HepG2 (cell line): Measurements from ENCODE around the gene INTS6. TPM values are rescaled to one million over a fixed set of nuclear protein-coding genes. Genes with fewer than 3 reads are reported as not detected.

ENCODE experiments used
- ATAC-seq: fragments of 200-7000 bp; cut with Tn5 transposase; 3 replicates; pipeline ENCODE4 v1.9.1; 2020; ENCODE audit warnings: mild to moderate bottlenecking, moderate library complexity
- BruUV-seq: library from RNA; stranded (reverse); fragments of 400-500 nt; replicated peaks from 2 replicates; lab custom pipeline; 2021; lab: Mats Ljungman, UMichigan
- CTCF ChIA-PET: fragments of 300-600 bp; formaldehyde crosslinking; extraction: SDS; loops from one replicate; lab custom pipeline; 2021; ENCODE audit warnings: low total read pairs, inconsistent platforms, low intra/inter-chr PET ratio; lab: Yijun Ruan, JAX
- POLR2A ChIA-PET: fragments of 350-600 bp; sonication (Branson Sonifier 250); formaldehyde crosslinking; loops from one replicate; lab custom pipeline; 2020; ENCODE audit warnings: antibody characterized with exemption, inconsistent platforms; lab: Yijun Ruan, JAX
- DNase-seq: peaks from one replicate; pipeline ENCODE4 v3.0.0-alpha.2; 2015; ENCODE audit warnings: low spot score
- FAIRE-seq: peaks from 3 replicates; lab custom pipeline; 2011; peaks lifted over from hg19 to GRCh38; lab: Jason Lieb, UNC
- H2AFZ ChIP-seq: one replicate; pipeline ENCODE4 v1.6.1; 2011; ENCODE audit warnings: low read length, inconsistent platforms
- H3K27ac ChIP-seq: fragments of 300-600 bp; 3 replicates; pipeline ENCODE4 v1.8.0; 2011; ENCODE audit warnings: mixed run types, mild to moderate bottlenecking, mixed read lengths, low read length, inconsistent platforms; ENCODE audit not compliant: insufficient read depth; ENCODE audit errors: extremely low read length
- H3K27me3 ChIP-seq, 2 experiments: fragments of 200-600 bp in 1 of 2; 2 replicates in 1 of 2; 3 replicates in 1 of 2; pipeline versions ENCODE4 v1.6.0 to v1.8.0; 2011; ENCODE audit warnings: low read length in 2 of 2, mild to moderate bottlenecking in 2 of 2, moderate library complexity in 2 of 2, inconsistent platforms in 1 of 2; ENCODE audit not compliant: insufficient read depth in 2 of 2, control insufficient read depth in 1 of 2
- H3K36me3 ChIP-seq, 2 experiments: fragments of 200-600 bp in 1 of 2; replicated peaks in 1 of 2; 2 replicates in 1 of 2; 3 replicates in 1 of 2; pipeline versions ENCODE4 v1.5.1 to v1.8.0; 2011; ENCODE audit warnings: low read length in 2 of 2, inconsistent platforms in 1 of 2; ENCODE audit not compliant: insufficient read depth in 2 of 2, control insufficient read depth in 1 of 2
- H3K4me1 ChIP-seq: 2 replicates; pipeline ENCODE4 v1.5.1; 2012; ENCODE audit warnings: low read length, inconsistent platforms; ENCODE audit not compliant: insufficient read depth
- H3K4me2 ChIP-seq: 2 replicates; pipeline ENCODE4 v1.6.0; 2011; ENCODE audit warnings: low read depth, low read length, inconsistent platforms
- H3K4me3 ChIP-seq, 3 experiments: fragments of 200-600 bp in 1 of 3; sonication (generic), shearing (Covaris generic) in 1 of 3; replicated peaks in 1 of 3; 2 replicates each; pipeline ENCODE4 v1.5.1; 2011 to 2016; ENCODE audit warnings: low read length in 3 of 3, inconsistent platforms in 2 of 3, low read depth in 2 of 3, mild to moderate bottlenecking in 2 of 3, control low read depth in 1 of 3, mixed read lengths in 1 of 3; ENCODE audit not compliant: insufficient read depth in 1 of 3
- H3K79me2 ChIP-seq: one replicate; pipeline ENCODE4 v1.6.1; 2011; ENCODE audit warnings: low read length, inconsistent platforms; ENCODE audit not compliant: insufficient read depth
- H3K9ac ChIP-seq: 2 replicates; pipeline ENCODE4 v1.6.0; 2011; ENCODE audit warnings: mild to moderate bottlenecking, low read depth, low read length, inconsistent platforms; ENCODE audit not compliant: insufficient read depth
- H3K9me3 ChIP-seq: 2 replicates; pipeline ENCODE4 v1.5.1; 2012; ENCODE audit warnings: mild to moderate bottlenecking, low read length
- H4K20me1 ChIP-seq: 2 replicates; pipeline ENCODE4 v1.6.0; 2011; ENCODE audit warnings: inconsistent platforms, mild to moderate bottlenecking, low read length, moderate library complexity; ENCODE audit not compliant: insufficient read depth
- ETV6 ChIP-seq: sonication (generic); formaldehyde crosslinking; conservative IDR thresholded peaks from 2 replicates; pipeline ENCODE4 v1.4.0; 2020; ENCODE audit warnings: missing genetic modification reagents
- MAX ChIP-seq: IDR thresholded peaks from 2 replicates; pipeline ENCODE4 v1.6.1; 2012; ENCODE audit warnings: inconsistent platforms
- MEIS2 ChIP-seq: sonication (generic); formaldehyde crosslinking; IDR thresholded peaks from 2 replicates; pipeline ENCODE4 v1.9.0; 2021; ENCODE audit warnings: mild to moderate bottlenecking, missing genetic modification reagents
- MTA3 ChIP-seq: sonication (generic); formaldehyde crosslinking; IDR thresholded peaks from 2 replicates; pipeline ENCODE4 v1.4.0; 2020; ENCODE audit warnings: missing genetic modification reagents
- NFKB2 ChIP-seq: sonication (generic); formaldehyde crosslinking; IDR thresholded peaks from 2 replicates; pipeline ENCODE4 v1.4.0; 2020; ENCODE audit warnings: missing genetic modification reagents, borderline replicate concordance
- PAWR ChIP-seq: sonication (generic); formaldehyde crosslinking; IDR thresholded peaks from 2 replicates; pipeline ENCODE4 v1.4.0; 2020; ENCODE audit warnings: missing genetic modification reagents, mild to moderate bottlenecking, borderline replicate concordance
- RBAK ChIP-seq: sonication (generic); formaldehyde crosslinking; IDR thresholded peaks from 2 replicates; pipeline ENCODE4 v1.5.1; 2020; ENCODE audit warnings: mild to moderate bottlenecking, missing genetic modification reagents
- REPIN1 ChIP-seq: sonication (generic); formaldehyde crosslinking; IDR thresholded peaks from 2 replicates; pipeline ENCODE4 v1.8.0; 2022; ENCODE audit warnings: missing genetic modification reagents, low read depth, mild to moderate bottlenecking, borderline replicate concordance
- RXRA ChIP-seq: sonication (generic); formaldehyde crosslinking; IDR thresholded peaks from 2 replicates; pipeline ENCODE4 v1.5.1; 2020; ENCODE audit warnings: missing genetic modification reagents
- TCF12 ChIP-seq, 2 experiments: fragments of 450-650 bp in 1 of 2; sonication (generic) in 1 of 2; formaldehyde crosslinking in 1 of 2; IDR thresholded peaks; 2 replicates each; pipeline versions ENCODE4 v1.6.1 to v1.8.0; 2017 to 2022; ENCODE audit warnings: antibody characterized with exemption in 1 of 2, mild to moderate bottlenecking in 1 of 2, missing genetic modification reagents in 1 of 2, moderate library complexity in 1 of 2
- ZNF10 ChIP-seq: sonication (generic); formaldehyde crosslinking; IDR thresholded peaks from 2 replicates; pipeline ENCODE4 v1.4.0; 2020; ENCODE audit warnings: mild to moderate bottlenecking, low read depth, missing genetic modification reagents, borderline replicate concordance
- ZNF782 ChIP-seq: sonication (generic); formaldehyde crosslinking; IDR thresholded peaks from 2 replicates; pipeline ENCODE4 v1.4.0; 2020; ENCODE audit warnings: missing genetic modification reagents, mild to moderate bottlenecking, borderline replicate concordance
- ZZZ3 ChIP-seq: sonication (generic); formaldehyde crosslinking; IDR thresholded peaks from 2 replicates; pipeline ENCODE4 v1.4.0; 2020; ENCODE audit warnings: missing genetic modification reagents, mild to moderate bottlenecking, borderline replicate concordance
- WGBS: methylation state at CpG from one replicate; pipeline ENCODE4 v1.1.6; 2017; ENCODE audit warnings: low lambda C conversion rate; 5-methylcytosine and 5-hydroxymethylcytosine counted together
- in situ Hi-C: cut with HindIII; loops from 2 replicates; pipeline ENCODE4 v1.10.0; 2017; ENCODE audit warnings: low pct_unique_long_range_greater_than_20kb; ENCODE audit not compliant: extremely low pct_ligation_motif_present
- intact Hi-C: fragments of 100-400 bp; cut with micrococcal nuclease; formaldehyde crosslinking; loops from one replicate; pipeline ENCODE4 v1.10.0; 2022; ENCODE audit not compliant: unreplicated experiment
- polyA plus RNA-seq, 8 experiments: library from polyadenylated mRNA; depleted of rRNA in 3 of 8; stranded (reverse) in 7 of 8; unstranded in 1 of 8; fragments of >200 nt; fragmentation: Illumina TruSeq in 4 of 8; extraction: Trizol in 4 of 8; gene quantifications; 2 replicates each; pipeline versions ENCODE4 v1.2.1 to v1.2.3, GENCODE V29; 2011 to 2016; ENCODE audit warnings: low read depth in 4 of 8, missing spikeins in 1 of 8, mixed read lengths in 1 of 8; ENCODE audit not compliant: insufficient read depth in 1 of 8
- total RNA-seq, 5 experiments: library from RNA; depleted of rRNA; stranded (reverse); fragments of >200 nt; fragmentation: Illumina TruSeq; extraction: Trizol; gene quantifications; 2 replicates each; pipeline ENCODE4 v1.2.3, GENCODE V29; 2016; ENCODE audit warnings: low read depth in 1 of 5
- TF ChIP-seq, protein P1 (sequence below): sonication (generic); formaldehyde crosslinking; IDR thresholded peaks from 2 replicates; pipeline ENCODE4 v1.5.1; 2020; ENCODE audit warnings: missing genetic modification reagents, mild to moderate bottlenecking, borderline replicate concordance
- TF ChIP-seq, protein P2 (sequence below): sonication (generic); formaldehyde crosslinking; conservative IDR thresholded peaks from 2 replicates; pipeline ENCODE4 v1.8.1; 2023; ENCODE audit warnings: missing genetic modification reagents
- TF ChIP-seq, protein P3 (sequence below): sonication (generic); formaldehyde crosslinking; IDR thresholded peaks from 2 replicates; pipeline ENCODE4 v1.5.0; 2020; ENCODE audit warnings: missing genetic modification reagents, mild to moderate bottlenecking, borderline replicate concordance

INTS6 gene
- total and polyA plus RNA-seq, 2 of the 13 experiments (the other 11 are each of a cell fraction or from before 2014, with no cell fraction given): 27.9 to 38.4 TPM

DNA sequence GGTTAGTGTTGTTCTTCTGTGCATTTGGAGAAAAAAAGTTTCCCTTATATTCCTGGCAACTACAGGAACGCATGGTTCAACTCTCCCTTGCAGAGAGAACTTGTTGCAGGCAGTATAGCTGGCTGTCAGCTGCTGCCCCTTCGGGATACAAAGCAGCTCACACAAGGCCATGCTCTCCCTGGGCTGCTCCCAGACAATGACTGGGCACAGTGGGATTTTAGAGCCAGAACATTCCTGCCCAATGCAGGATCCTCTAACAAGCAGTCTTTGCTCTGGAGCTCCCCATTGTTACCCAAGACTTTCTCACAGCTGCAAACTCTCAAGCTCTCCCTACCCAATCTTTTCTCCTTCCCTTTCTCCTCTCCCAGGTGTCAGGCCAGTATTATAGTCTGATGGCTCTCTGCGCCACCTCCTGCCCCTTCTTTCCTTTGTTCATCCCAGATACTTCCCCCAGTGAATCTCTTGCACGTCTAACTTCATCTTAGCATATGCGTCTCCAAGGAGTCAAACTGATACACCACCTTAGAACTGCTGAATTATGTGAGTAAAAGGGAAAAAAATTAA, 140.8 kb downstream of the INTS6 start:
- ATAC-seq (0 out of 3 replicates have a peak, but pooled peaks have one; percentile 41), DNase-seq (no peak), FAIRE-seq (no peak)
- ChIA-PET CTCF (no interaction called here), POLR2A (no interaction called here)
- Histone ChIP-seq H3K9ac (no peak overlapping the region), H3K36me3 (no peaks in the 10 kb centered on the region), H3K4me3 (no peak overlapping the region), H3K9me3 (no peaks in the 10 kb centered on the region), H3K27ac (no peak overlapping the region), H2AFZ (no peak overlapping the region), H4K20me1 (no peaks in the 10 kb centered on the region), H3K27me3 (peaks cover 0 to 13% of the 10 kb centered on the region in 2 experiments; a peak in 1 of 5 replicates), H3K4me2 (no peak overlapping the region), H3K79me2 (no peaks in the 10 kb centered on the region), H3K4me1 (no peaks in the 10 kb centered on the region)
- no TSS peak for BruUV-seq
- 58% methylated on average over 5 of the region's 5 CpGs for WGBS
- intact Hi-C loops (no loop called here), in situ Hi-C loops (no loop called here)
- TF ChIP-seq ETV6 (CRISPR knock-in tag) (no peak), ZNF782 (CRISPR knock-in tag) (no peak), ZZZ3 (CRISPR knock-in tag) (no peak), RXRA (CRISPR knock-in tag) (no peak), TCF12 (IDR thresholded peaks at IDR 0.05) (no peak), TCF12 (CRISPR knock-in tag; IDR thresholded peaks at IDR 0.05) (no peak), MAX (no peak), REPIN1 (CRISPR knock-in tag) (no peak), PAWR (no peak), ZNF10 (CRISPR knock-in tag) (no peak), MEIS2 (no peak), NFKB2 (CRISPR knock-in tag) (no peak), RBAK (CRISPR knock-in tag) (no peak), MTA3 (CRISPR knock-in tag) (no peak)
- TF ChIP-seq, protein P1, sequence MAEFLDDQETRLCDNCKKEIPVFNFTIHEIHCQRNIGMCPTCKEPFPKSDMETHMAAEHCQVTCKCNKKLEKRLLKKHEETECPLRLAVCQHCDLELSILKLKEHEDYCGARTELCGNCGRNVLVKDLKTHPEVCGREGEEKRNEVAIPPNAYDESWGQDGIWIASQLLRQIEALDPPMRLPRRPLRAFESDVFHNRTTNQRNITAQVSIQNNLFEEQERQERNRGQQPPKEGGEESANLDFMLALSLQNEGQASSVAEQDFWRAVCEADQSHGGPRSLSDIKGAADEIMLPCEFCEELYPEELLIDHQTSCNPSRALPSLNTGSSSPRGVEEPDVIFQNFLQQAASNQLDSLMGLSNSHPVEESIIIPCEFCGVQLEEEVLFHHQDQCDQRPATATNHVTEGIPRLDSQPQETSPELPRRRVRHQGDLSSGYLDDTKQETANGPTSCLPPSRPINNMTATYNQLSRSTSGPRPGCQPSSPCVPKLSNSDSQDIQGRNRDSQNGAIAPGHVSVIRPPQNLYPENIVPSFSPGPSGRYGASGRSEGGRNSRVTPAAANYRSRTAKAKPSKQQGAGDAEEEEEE (CRISPR knock-in tag): no peak
- TF ChIP-seq, protein P2, sequence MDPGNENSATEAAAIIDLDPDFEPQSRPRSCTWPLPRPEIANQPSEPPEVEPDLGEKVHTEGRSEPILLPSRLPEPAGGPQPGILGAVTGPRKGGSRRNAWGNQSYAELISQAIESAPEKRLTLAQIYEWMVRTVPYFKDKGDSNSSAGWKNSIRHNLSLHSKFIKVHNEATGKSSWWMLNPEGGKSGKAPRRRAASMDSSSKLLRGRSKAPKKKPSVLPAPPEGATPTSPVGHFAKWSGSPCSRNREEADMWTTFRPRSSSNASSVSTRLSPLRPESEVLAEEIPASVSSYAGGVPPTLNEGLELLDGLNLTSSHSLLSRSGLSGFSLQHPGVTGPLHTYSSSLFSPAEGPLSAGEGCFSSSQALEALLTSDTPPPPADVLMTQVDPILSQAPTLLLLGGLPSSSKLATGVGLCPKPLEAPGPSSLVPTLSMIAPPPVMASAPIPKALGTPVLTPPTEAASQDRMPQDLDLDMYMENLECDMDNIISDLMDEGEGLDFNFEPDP (CRISPR knock-in tag): no peak
- TF ChIP-seq, protein P3, sequence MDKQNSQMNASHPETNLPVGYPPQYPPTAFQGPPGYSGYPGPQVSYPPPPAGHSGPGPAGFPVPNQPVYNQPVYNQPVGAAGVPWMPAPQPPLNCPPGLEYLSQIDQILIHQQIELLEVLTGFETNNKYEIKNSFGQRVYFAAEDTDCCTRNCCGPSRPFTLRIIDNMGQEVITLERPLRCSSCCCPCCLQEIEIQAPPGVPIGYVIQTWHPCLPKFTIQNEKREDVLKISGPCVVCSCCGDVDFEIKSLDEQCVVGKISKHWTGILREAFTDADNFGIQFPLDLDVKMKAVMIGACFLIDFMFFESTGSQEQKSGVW (CRISPR knock-in tag): no peak
